Measurements from ENCODE around the gene TOP2B.

DNA sequence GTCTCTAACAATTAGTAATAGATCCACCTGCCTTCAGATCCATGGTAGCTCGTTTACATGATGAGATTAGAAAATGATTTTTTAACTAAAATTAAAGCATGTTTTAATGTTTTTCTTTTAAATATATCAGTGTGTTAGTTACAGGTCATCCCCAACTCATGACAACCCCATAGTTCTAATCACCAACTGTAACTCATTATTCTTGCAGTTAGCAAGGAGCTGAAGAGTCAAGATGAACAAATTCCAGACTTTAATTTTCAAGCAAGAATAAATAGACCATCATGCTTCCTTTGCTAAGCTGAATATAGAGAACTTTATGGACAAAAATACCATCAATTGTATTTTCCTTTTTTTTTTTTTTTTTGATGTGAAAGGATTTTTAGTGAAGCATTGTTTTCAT, 101.1 kb downstream of the TOP2B start:
- TF ChIP-seq EP300 (IDR thresholded peaks at IDR 0.05) = no peak
- TF ChIP-seq, protein P1, sequence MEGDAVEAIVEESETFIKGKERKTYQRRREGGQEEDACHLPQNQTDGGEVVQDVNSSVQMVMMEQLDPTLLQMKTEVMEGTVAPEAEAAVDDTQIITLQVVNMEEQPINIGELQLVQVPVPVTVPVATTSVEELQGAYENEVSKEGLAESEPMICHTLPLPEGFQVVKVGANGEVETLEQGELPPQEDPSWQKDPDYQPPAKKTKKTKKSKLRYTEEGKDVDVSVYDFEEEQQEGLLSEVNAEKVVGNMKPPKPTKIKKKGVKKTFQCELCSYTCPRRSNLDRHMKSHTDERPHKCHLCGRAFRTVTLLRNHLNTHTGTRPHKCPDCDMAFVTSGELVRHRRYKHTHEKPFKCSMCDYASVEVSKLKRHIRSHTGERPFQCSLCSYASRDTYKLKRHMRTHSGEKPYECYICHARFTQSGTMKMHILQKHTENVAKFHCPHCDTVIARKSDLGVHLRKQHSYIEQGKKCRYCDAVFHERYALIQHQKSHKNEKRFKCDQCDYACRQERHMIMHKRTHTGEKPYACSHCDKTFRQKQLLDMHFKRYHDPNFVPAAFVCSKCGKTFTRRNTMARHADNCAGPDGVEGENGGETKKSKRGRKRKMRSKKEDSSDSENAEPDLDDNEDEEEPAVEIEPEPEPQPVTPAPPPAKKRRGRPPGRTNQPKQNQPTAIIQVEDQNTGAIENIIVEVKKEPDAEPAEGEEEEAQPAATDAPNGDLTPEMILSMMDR (IDR thresholded peaks at IDR 0.05) = no peak
- TF ChIP-seq POLR2AphosphoS5 (IDR thresholded peaks at IDR 0.05) = no peak
- TF ChIP-seq POLR2A (IDR thresholded peaks at IDR 0.05) = no peak

Measured in stomach (tissue), 4 donors.